HG03097 (cell line): Measurements from ENCODE around the gene SLC1A4.

Source experiments
- ATAC-seq: cut with Tn5 transposase; IDR thresholded peaks from one replicate; pipeline ENCODE4 v1.9.1; 2021; ENCODE audit not compliant: unreplicated experiment, low FRiP score

The SLC1A4 gene

GRCh38 chr2:64989126-64989981 lies at the start of gene SLC1A4:
TSS of gene SLC1A4 (plus strand) at chr2:64989399. CDS start at chr2:64989644, 245 bp downstream.
- peak; percentile 49 for ATAC-seq

GRCh38 chr2:64941143-64941542 lies 48.1 kb upstream of the SLC1A4 start:
- no peak for ATAC-seq

GRCh38 chr2:64941801-64942200 lies 47.4 kb upstream of the SLC1A4 start:
- ATAC-seq = no peak

GRCh38 chr2:64942693-64943092 lies 46.5 kb upstream of the SLC1A4 start:
- no peak for ATAC-seq

- ATAC-seq = no peak
These were observed 45.6 kb upstream of the SLC1A4 start for GRCh38 chr2:64943387-64944150.

- ATAC-seq = no peak
These were observed 44.7 kb upstream of the SLC1A4 start for GRCh38 chr2:64944484-64944883.

GRCh38 chr2:64945973-64946768 lies 43.0 kb upstream of the SLC1A4 start:
- ATAC-seq = peak; percentile 87

- ATAC-seq = no peak
These were observed 42.4 kb upstream of the SLC1A4 start for GRCh38 chr2:64946769-64947247.

- no peak for ATAC-seq
These were observed 41.3 kb upstream of the SLC1A4 start for GRCh38 chr2:64947885-64948284.

- no peak for ATAC-seq
These were observed 38.7 kb upstream of the SLC1A4 start for GRCh38 chr2:64950226-64951160.

GRCh38 chr2:64951306-64951953 lies 37.8 kb upstream of the SLC1A4 start:
- ATAC-seq = no peak

- ATAC-seq = no peak
These were observed 37.1 kb upstream of the SLC1A4 start for GRCh38 chr2:64952096-64952495.

- ATAC-seq = no peak
These were observed 36.4 kb upstream of the SLC1A4 start for GRCh38 chr2:64952511-64953482.

GRCh38 chr2:64955467-64955866 lies 33.7 kb upstream of the SLC1A4 start:
- no peak for ATAC-seq

GRCh38 chr2:64957109-64957903 lies 31.9 kb upstream of the SLC1A4 start:
- no peak for ATAC-seq

- ATAC-seq = no peak
These were observed 30.6 kb upstream of the SLC1A4 start for GRCh38 chr2:64958556-64958955.

- no peak for ATAC-seq
These were observed 28.4 kb upstream of the SLC1A4 start for GRCh38 chr2:64960819-64961218.
